OCI-LY7 (cell line): ENCODE data around the gene SULT1A2.

Experiments used
- EZH2phosphoT487 ChIP-seq: fragments of 200-600 bp; sonication (generic); IDR thresholded peaks from 2 replicates; pipeline ENCODE4 v1.6.1; 2018; ENCODE audit warnings: low read depth, borderline replicate concordance, mild to moderate bottlenecking, mixed run types, antibody characterized with exemption, low read length, moderate library complexity, mixed read lengths
- TF ChIP-seq, protein P1 (sequence below): fragments of 200-600 bp; sonication (generic); conservative IDR thresholded peaks from 2 replicates; pipeline ENCODE4 v1.5.1; 2014; ENCODE audit warnings: mild to moderate bottlenecking, antibody characterized with exemption, low read length, moderate library complexity, mixed read lengths

DNA sequence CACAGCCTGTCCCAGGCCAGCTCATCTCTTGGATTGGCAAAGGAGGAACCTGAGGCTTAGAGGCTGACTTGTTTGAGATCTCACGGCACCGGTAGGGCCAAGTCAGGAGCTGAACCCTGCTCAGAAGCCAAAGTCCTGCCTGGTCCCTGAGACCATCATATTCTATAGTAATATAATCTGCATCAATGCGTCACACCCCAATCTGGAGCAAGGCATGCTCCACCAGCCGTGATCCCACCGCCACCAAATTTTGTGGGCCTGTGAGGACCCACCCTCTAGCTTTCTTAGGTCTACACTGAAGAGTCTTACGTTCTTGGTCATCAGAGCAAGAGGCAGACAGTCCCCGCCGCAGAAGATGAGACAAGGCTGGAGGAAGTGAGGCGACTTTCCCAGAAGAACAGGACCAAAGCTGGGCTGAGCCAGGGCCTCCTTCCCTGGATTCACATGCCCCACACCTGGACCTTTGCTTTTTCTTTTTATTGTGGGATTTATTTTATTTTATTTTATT is 10.3 kb upstream of the SULT1A2 start:
- TF ChIP-seq, protein P1, sequence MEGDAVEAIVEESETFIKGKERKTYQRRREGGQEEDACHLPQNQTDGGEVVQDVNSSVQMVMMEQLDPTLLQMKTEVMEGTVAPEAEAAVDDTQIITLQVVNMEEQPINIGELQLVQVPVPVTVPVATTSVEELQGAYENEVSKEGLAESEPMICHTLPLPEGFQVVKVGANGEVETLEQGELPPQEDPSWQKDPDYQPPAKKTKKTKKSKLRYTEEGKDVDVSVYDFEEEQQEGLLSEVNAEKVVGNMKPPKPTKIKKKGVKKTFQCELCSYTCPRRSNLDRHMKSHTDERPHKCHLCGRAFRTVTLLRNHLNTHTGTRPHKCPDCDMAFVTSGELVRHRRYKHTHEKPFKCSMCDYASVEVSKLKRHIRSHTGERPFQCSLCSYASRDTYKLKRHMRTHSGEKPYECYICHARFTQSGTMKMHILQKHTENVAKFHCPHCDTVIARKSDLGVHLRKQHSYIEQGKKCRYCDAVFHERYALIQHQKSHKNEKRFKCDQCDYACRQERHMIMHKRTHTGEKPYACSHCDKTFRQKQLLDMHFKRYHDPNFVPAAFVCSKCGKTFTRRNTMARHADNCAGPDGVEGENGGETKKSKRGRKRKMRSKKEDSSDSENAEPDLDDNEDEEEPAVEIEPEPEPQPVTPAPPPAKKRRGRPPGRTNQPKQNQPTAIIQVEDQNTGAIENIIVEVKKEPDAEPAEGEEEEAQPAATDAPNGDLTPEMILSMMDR, result no peak
- no peak for TF ChIP-seq EZH2phosphoT487
